ENCODE results near the gene OTOA.
"Not testable (repeated sequence)": the region's sequence is repeated elsewhere in the genome, so short reads cannot be mapped to it uniquely, and the experiment has no call there.

Gene OTOA

DNA sequence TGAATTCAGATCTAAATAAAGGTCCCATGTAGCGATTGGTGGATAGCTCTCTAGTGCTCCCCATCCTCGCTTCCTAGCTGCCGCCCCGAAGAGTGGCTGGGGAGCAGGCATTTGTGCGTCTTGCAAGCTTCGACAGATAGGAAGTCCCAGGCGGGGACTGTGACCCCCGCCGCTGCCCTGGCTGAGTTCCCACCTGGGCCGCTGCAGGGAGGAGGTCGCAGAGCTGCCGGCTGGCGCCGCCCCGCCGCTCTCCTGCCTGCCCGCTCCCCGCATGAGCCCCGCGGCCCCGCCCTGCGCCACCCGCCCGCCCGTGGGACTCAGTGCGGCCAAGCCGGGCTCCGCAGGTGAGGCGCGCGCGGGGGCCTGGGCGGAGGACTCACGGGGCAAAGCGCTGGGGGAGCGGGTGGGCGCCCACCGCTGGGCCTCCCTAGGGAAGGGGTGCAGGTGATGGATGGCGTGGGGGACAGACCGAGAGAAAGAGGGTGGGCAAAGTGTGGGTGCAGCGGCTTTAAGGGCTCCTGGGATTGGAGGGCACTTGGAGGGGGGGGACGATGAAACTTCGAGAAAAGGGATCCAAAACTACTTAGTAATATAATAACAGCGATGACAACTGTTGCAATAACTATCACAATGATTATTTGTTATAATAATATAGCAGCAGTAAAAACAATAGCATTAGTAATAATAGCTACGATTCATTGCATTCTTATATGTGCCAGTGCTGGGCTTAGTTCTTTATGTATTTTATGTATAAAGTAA lies at the start of gene OTOA:
Gene OTOA (plus strand): TSS at position 80 of the 759 bp plus-strand sequence. CDS start 14,547 bp downstream, outside the sequence.
- peak in 1 of 2 donors; percentile 17 for DNase-seq (ENCODE audit: low read depth in 2 of 2)

- no peak for DNase-seq (ENCODE audit: low read depth in 2 of 2)
Observed at GRCh38 chr16:21614896-21615295, 48.9 kb upstream of the OTOA start.

GRCh38 chr16:21617607-21618006 lies 46.2 kb upstream of the OTOA start:
- DNase-seq (ENCODE audit: low read depth in 2 of 2) = no peak

DNA sequence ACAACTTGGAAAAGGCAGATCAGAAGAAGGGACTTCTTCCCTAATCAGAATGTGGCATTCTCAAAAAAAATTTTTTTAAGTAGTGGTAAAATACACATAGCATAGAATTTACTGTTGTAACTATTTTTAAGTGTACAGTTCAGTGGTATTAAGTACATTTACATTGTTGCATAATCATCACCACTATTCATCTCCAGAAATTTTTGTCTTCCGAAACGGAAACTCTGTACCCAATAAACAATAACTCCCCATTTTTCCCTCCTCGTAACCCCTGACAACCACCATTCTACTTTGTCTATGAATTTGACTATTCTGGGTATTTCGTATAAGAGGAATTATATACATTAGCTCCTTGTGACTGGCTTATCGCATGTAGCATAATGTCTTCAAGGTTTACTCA lies 45.5 kb upstream of the OTOA start:
- DNase-seq (ENCODE audit: low read depth in 2 of 2) = no peak

- no peak for DNase-seq (ENCODE audit: low read depth in 2 of 2)
Observed at GRCh38 chr16:21619765-21620425, 43.9 kb upstream of the OTOA start.

GRCh38 chr16:21620592-21620991 lies 43.2 kb upstream of the OTOA start:
- DNase-seq (ENCODE audit: low read depth in 2 of 2) = no peak

DNA sequence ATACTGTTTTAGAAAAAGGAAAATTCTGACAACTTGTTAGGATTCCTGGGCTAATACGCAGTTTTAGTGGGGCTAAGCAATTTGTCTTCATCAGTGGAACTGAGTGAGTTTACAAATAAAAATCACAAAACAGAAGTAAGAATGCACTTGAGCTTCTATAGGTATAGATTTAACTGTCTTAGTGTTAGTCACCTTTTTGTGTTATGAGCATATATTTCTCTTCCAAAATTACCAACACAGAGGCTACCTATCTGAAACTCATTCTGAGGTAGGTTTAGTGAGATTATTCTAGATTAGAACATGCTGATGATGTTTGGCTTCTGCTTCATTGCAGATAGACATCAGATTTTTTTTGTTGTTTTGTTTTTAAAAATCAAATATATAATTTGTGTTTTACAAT lies 41.2 kb upstream of the OTOA start:
- DNase-seq (ENCODE audit: low read depth in 2 of 2) = no peak

DNA sequence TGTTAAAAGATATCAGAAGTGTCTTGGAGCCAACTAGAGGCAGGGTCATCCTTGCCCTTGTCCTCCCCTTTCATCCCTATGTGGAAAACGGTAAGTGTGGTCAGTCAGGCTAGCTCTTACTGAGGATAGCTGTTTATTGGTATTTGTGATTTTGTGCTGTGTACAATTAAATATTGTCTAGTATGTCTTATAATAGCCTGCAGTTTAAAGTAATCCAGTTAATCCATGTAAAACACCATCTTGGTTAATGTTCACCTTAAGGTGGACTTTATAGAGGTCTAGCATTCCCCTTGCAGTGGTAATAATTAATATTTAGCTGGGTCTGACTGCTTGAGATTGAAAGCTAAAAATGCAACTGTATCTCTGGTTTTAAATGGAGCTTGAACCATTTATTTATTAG lies 38.7 kb upstream of the OTOA start:
- DNase-seq (ENCODE audit: low read depth in 2 of 2) = no peak

DNA sequence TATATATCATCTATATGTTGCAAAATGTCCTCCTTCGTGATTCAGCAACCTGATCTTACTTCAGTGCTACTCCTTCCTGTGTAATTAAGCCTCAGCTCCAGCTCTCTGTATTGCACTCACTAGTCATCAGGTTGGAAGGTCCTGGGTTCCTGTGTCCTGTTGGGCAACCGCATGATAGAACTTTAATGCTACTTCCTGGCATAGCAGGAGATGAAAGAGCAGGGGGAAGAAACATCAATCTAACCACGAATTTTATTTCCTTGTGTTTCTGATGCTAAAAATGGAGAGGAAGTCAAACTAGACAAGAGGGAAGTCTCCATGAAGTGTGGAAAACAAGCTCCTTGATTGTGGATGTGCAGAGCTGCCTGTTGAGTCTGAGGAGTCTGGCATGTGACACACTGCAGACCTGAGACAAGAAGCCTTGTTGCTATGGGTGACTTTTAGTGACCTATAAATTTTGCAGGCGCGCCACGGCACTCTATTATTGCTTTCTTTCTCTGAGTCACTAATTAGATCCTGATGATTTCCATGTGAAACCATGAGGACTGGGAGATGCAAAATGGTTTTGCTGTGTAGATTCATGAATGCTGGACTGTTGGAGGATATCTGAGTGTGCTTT lies 37.0 kb upstream of the OTOA start:
- DNase-seq (ENCODE audit: low read depth in 2 of 2) = no peak

DNA sequence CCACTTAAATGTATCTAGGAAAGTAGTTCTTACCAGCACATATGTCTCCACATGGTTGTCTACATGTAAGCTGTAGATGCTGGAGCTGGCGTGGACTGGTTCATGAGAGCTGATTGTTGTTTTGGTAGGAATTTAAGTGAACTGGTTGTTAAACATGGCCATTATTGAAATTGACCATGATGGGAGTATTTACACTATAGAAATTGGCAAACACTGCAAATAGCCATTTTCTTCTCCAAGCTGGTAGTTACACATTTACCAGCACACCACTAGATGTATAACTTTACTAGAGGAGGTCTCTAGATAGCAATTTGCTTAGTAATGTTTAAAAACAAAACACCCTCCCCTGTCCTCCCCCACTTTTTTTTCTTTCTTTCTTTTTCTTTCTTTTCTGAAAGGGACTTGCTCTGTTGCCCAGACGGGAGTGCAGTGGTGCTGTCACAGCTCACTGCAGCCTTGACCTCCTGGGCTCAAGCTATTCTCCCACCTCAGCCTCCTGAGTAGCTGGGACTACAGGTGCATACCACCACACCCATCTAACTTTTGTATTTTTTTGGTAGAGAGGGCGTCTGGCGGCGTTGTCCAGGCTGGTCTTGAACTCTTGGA lies 35.5 kb upstream of the OTOA start:
- no peak for DNase-seq (ENCODE audit: low read depth in 2 of 2)

- no peak for DNase-seq (ENCODE audit: low read depth in 2 of 2)
Observed at GRCh38 chr16:21628772-21629171, 35.0 kb upstream of the OTOA start.

- DNase-seq (ENCODE audit: low read depth in 2 of 2) = not testable (repeated sequence)
Observed at GRCh38 chr16:21629616-21630539, 33.9 kb upstream of the OTOA start.

- not testable (repeated sequence) for DNase-seq (ENCODE audit: low read depth in 2 of 2)
Observed at GRCh38 chr16:21630866-21631265, 32.9 kb upstream of the OTOA start.

DNA sequence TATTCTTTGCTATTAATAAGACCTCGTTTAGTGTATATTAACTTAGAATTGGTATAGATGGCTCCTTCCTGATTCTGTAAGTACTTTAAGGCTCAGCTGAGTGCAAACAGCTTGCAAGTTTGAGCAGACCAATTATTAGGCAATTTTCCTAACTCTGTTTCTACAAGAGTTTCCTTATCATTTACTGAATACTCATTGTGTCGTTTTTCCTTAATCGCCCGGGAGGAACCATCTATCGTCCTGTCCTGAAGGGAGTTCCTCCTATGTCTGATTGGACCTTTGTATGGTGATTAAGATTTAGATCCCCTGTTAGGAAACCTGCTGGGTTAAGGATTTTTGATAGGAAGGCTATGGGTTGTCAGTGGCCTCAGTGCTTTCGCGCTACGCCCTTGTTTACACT lies 32.4 kb upstream of the OTOA start:
- not testable (repeated sequence) for DNase-seq (ENCODE audit: low read depth in 2 of 2)

- not testable (repeated sequence) for DNase-seq (ENCODE audit: low read depth in 2 of 2)
Observed at GRCh38 chr16:21631951-21632575, 31.7 kb upstream of the OTOA start.

- DNase-seq (ENCODE audit: low read depth in 2 of 2) = no peak
Observed at GRCh38 chr16:21634216-21634615, 29.6 kb upstream of the OTOA start.

DNA sequence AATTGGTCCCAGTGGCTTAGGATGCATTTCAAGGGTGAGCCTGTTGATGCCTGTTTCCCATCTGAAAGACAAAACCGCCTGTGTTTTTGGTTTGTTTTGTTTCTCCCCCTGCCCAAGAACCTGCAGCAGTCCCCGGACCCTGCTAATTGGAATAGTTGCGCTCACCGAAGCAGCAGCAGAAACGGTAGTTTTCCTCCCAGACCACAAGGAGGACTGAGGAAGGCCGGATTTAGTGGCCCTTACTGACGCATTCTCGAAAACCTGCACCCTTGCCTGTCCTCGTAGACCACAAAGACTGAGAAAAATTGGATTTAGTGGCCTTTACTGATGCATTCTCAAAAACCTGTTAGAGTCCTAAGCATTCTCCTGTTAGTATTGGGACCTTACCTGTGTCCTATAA lies 28.1 kb upstream of the OTOA start:
- not testable (repeated sequence) for DNase-seq (ENCODE audit: low read depth in 2 of 2)

DNA sequence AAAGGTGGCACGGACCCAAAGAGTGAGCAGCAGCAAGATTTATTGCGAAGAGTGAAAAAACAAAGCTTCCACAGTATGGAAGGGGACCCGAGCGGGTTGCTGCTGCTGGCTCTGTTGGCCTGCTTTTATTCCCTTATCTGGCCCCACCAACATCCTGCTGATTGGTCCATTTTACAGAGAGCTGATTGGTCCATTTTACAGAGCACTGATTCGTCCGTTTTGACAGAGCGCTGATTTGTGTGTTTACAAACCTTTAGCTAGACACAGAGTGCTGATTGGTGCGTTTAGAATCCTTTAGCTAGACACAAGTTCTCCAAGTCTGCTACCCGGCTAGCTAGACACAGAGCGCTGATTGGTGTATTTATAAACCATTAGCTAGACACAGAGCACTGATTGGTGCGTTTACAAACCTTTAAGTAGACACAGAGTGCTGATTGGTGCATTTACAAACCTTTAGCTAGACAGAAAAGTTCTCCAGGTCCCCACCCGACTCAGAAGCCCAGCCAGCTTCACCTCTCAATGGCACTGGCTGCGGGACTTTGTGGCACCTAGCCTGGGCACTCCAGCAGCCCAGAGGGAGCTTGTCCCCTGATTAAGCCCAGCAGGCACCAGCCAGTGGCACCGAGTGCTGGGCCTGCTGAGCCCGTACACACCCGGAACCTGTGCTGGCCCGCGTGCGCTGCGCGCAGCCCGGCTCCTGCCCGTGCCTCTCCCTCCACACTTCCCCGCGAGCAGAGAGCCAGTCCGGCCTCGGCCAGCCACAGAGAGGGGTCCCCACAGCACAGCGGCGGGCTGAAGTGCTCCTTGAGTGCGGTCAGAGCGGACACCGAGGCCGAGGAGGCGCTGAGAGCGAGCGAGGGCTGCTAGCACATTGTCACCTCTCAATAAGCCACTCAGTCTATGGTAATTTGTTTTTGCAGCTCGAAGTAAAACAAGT lies 26.5 kb upstream of the OTOA start:
- DNase-seq (ENCODE audit: low read depth in 2 of 2) = no peak

DNA sequence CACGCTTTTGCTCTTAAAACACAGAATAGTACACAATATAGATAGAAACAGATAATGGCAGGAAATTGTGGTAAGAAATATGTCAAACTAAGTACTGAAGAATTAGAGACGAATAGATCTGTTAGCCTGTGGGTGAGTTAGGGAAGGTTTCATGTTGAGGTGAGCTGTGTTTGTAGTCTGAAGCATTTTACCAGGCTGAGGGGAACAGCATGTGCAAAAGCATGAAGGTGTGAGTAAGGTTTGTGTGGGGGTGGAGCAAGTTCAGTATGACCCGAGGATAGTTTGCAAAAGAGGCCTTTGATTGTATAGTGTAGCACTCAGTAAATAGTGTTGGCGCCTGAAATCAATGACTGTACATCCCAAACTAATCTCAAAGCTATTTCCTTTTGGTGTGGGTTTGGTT lies 25.2 kb upstream of the OTOA start:
- DNase-seq (ENCODE audit: low read depth in 2 of 2) = peak in 1 of 2 donors; percentile 18

GRCh38 chr16:21639493-21639892 lies 24.3 kb upstream of the OTOA start:
- DNase-seq (ENCODE audit: low read depth in 2 of 2) = no peak

Data from stimulated activated CD4-positive, alpha-beta T cell treated with anti-CD3 and anti-CD28 coated beads, Interleukin-1b, Interleukin-23, amount 100 ng/mL, for 4 hours (primary cell).